Epithelial cell of esophagus (primary cell): ENCODE results near the gene POLR2H.
A peak's percentile ranks its signal among the peaks of the same experiment; 100 is the strongest.

Source experiments
- DNase-seq: peaks from one replicate; pipeline ENCODE4 v3.0.0; 2010; ENCODE audit warnings: low read depth
- H3K4me3 ChIP-seq: 2 replicates; pipeline ENCODE4 v1.5.1; 2011; ENCODE audit warnings: mild to moderate bottlenecking, low read length, control low read depth
- CTCF ChIP-seq: IDR thresholded peaks from 2 replicates; pipeline ENCODE4 v1.5.1; 2011; ENCODE audit warnings: low read depth, mild to moderate bottlenecking, low read length, control low read depth, inconsistent platforms; ENCODE audit not compliant: insufficient read depth; ENCODE audit errors: missing control alignments

The POLR2H gene

DNA sequence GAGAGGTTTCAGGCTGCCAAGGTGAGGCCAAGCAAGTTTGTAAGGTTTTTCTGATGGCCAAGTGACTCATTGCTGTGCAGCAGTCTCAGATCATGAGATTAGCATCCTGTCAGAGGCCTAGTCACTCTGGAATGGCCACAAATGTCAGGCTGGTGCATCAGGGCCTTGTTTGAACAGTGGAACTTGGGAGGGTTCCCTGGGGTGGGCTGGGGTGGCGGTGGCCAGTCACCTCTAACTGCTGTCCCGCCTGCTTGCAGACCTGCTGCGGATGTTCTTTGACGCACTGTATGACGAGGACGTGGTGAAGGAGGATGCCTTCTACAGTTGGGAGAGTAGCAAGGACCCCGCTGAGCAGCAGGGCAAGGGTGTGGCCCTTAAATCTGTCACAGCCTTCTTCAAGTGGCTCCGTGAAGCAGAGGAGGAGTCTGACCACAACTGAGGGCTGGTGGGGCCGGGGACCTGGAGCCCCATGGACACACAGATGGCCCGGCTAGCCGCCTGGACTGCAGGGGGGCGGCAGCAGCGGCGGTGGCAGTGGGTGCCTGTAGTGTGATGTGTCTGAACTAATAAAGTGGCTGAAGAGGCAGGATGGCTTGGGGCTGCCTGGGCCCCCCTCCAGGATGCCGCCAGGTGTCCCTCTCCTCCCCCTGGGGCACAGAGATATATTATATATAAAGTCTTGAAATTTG lies 26.9 kb upstream of the POLR2H start:
- TF ChIP-seq CTCF: no peak
- peak; percentile 88 for DNase-seq
- H3K4me3 ChIP-seq: no peak overlapping the region

DNA sequence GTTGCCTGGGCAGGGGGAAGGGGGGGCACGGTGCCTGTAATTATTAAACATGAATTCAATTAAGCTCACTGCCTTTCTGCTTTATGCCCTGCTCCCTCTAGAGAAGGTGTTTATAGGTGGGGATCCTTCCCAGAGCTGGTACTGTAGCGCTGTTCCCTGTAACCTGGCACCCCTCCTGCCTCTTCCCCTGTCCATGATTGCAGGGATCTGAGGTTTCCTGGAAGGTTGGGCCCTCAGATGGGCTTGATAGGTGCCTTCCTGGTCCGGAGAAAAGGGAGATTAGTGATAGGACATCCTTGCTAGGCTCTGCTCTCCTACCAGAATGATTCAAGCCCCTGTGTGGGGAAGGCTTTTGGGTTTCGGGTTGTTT lies 26.2 kb upstream of the POLR2H start:
- peak overlapping the region; percentile 1 for H3K4me3 ChIP-seq
- DNase-seq: no peak
- no peak for TF ChIP-seq CTCF

DNA sequence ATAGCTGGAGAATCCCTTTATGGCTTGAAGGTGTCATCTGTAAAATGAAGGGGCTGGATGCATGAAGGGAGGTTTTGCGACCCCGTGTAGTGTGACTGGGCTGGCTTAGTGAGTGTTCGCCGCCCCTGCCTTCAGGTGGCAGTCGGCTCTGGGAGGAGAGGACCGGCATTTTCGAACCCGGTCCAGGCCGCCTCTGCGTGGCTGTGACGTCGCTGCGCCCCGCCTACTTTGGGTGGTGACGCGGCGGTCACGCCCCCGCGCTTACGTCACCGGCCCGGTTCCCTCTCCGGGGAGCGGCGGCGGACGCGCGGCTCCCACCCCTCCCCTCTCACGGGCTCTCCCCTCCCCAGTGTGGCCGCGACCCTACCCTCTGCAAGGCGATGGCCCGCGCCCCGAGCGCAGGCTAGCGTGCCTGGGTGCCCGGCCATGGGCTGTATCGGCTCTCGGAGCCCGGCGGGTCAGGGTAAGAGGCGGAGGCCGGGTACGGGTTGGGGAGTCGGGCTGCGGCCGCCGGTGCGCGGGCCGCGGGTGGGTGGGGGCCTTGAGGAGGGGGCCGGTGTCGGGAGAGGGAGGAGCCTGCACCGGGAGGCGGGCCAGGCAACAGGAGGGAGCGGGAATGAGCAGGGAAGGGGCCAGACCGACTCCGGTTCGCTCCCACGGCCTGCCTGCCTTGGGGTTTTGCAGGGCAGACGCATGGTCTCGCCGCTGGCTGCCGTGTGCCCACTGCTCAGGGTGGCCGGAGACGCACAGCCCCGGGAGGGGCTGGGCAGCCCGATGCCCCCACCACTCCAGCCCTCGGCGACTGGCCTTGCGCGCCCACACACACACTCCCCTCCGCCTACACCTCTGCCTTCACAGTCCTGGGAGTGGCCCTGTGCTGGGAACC lies 25.6 kb upstream of the POLR2H start:
- peak overlapping the region; percentile 75 for H3K4me3 ChIP-seq
- TF ChIP-seq CTCF: no peak
- DNase-seq: peak; percentile 80

GRCh38 chr3:184336547-184337398 lies 24.7 kb upstream of the POLR2H start:
- DNase-seq: peak; percentile 52
- H3K4me3 ChIP-seq: peak overlapping the region; percentile 75
- no peak for TF ChIP-seq CTCF

GRCh38 chr3:184337399-184337714 lies 24.2 kb upstream of the POLR2H start, which contains the start of gene FAM131A:
FAM131A (plus strand) TSS chr3:184337600; CDS start chr3:184337631, 31 bp downstream.
- peak within 1 kb of the TSS; percentile 75 for H3K4me3 ChIP-seq
- no peak for TF ChIP-seq CTCF
- no peak for DNase-seq

DNA sequence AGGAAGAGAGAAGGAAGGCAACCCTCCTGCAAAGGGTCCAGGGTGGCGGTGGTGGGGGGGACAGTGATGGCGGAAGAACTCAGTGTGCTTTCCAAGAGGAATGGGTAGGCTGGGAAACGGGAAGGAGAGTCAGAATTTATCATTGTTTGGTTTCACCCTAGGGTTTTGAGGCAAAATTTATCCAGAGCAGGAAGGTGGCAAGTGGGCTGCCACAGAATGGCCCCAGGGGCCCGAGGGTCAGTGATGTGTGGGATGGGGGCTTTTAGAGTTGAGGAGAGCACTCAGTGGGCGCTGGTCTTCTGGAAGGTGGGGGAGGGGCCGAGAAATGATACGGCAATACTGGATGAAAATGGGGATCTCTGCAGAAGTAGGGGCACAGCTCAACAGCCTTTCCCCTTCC lies 23.5 kb upstream of the POLR2H start:
- TF ChIP-seq CTCF: no peak
- no peak overlapping the region for H3K4me3 ChIP-seq
- no peak for DNase-seq
